AG09319 (cell line): ENCODE data around the gene HOMER1.

Experiments
- DNase-seq: peaks from one replicate; pipeline ENCODE4 v3.0.0-alpha.2; 2010; ENCODE audit warnings: low read depth; ENCODE audit errors: extremely low read depth
- CTCF ChIP-seq: IDR thresholded peaks from 2 replicates; pipeline ENCODE4 v1.5.1; 2011; ENCODE audit warnings: low read depth, mild to moderate bottlenecking, inconsistent platforms, low read length, moderate library complexity

HOMER1 gene

GRCh38 chr5:79456400-79456799 is 57.5 kb downstream of the HOMER1 start:
- DNase-seq: no peak
- no peak for TF ChIP-seq CTCF

GRCh38 chr5:79454043-79454442 is 59.9 kb downstream of the HOMER1 start:
- no peak for DNase-seq
- no peak for TF ChIP-seq CTCF

- DNase-seq: no peak
- TF ChIP-seq CTCF: no peak
Measured at GRCh38 chr5:79448336-79448735, 65.6 kb downstream of the HOMER1 start.

GRCh38 chr5:79436821-79437220 is 77.1 kb downstream of the HOMER1 start:
- TF ChIP-seq CTCF: no peak
- no peak for DNase-seq

- DNase-seq: no peak
- no peak for TF ChIP-seq CTCF
Measured at GRCh38 chr5:79436224-79436623, 77.7 kb downstream of the HOMER1 start.

GRCh38 chr5:79430196-79430595 is 83.7 kb downstream of the HOMER1 start:
- no peak for DNase-seq
- TF ChIP-seq CTCF: no peak

- no peak for TF ChIP-seq CTCF
- no peak for DNase-seq
Measured at GRCh38 chr5:79423296-79423695, 90.6 kb downstream of the HOMER1 start.
